GM12892 (cell line): ENCODE measurements around the gene KCNIP1.

Experiments used
- POLR2A ChIP-seq: IDR thresholded peaks from 2 replicates; pipeline ENCODE4 v1.6.1; 2011; ENCODE audit warnings: low read depth, low read length, control low read depth
- TAF1 ChIP-seq: IDR thresholded peaks from 2 replicates; pipeline ENCODE4 v1.6.1; 2011; ENCODE audit warnings: low read depth, mild to moderate bottlenecking, control low read depth, low read length, borderline replicate concordance

DNA sequence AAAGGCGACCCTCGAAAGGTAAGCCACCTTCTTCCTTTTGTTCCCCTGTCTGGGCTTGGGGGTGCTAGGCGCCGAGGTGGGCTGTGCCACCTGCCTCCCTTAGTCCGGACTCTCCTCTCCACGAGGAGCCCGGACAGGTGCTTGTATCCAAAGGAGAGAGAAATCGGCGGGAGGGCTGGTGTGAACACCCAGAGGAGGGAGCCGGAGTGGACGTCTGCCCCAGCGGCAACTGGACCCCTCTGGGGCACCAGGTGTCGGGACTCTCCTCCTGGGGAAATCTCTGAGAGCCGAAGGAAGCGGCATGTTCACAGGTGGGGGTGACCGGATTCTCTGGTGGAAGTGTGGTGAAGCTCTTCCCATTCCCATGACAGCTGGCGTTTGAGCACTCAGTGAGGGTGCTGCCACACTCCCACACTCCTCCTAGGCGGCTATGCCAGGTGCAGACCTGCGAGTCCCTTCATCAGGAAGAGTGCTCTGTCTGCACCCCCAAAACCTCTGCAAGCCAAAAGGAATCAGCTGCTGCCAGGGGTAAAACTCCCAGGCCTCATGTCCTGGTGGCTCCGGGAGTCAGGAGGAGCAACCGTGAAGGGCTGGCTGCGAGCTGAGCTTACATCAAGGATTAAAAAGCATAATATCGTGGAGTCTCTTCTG lies 921 bp downstream of the KCNIP1 start:
- TF ChIP-seq POLR2A, result no peak
- no peak for TF ChIP-seq TAF1
